GM19193 (cell line): ENCODE results near the gene CORIN.

Experiments used
- POLR2A ChIP-seq: IDR thresholded peaks from 4 replicates; pipeline ENCODE4 v1.6.1; 2011; ENCODE audit not compliant: insufficient read depth, insufficient read length; ENCODE audit errors: extremely low read depth

The CORIN gene

DNA sequence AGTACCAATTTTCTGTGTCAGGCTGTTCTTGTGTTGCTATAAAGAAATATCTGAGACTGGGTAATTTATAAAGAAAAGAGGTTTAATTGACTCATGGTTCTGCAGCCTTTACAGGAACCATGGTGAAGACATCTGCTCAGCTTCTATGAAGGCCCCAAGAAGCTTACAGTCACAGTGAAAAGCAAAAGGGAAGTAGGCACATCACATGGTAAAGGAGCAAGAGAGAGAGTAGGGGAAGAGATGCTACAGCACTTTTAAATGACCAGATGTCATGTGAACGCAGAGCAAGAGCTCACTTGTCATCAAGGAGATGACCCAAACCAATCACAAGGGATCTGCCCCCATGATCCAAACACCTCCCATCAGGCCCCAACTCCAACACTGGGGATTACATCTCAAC lies 178.5 kb downstream of the CORIN start:
- no peak for TF ChIP-seq POLR2A

DNA sequence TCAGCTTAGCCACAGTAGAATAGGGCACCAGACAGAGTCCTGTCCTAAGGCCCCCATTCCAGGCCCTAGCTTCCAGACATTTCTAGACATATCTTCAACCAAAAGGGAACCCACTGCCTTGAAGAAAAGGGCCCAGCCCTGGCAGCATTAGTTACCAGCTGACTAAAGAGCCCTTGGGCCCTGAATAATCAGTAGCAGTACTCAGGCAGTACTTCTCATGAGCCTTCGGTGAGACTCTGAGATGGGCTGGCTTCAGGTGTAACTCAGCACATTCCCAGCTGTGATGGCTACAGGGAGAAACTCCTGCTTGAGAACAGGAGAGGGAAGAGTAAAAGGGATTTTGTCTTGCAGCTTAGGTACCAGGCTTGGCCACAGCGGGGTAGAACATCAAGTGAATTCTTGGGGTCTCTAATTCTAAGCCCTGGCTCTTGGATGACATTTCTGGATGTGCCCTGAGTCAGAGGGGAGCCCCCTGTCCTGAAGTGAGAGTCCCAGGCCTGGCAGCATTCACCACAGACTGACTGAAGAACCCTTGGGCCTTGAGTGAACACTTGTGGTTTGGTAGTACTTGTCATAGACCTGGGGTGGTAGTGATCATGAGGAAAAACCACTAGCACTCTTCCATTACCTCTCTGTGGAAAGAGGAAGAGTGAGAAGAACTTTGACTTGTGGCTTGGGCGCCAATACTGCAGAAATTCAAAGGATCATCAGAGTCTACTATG lies 182.7 kb downstream of the CORIN start:
- no peak for TF ChIP-seq POLR2A

- no peak for TF ChIP-seq POLR2A
Observed at GRCh38 chr4:47652092-47652491, 185.8 kb downstream of the CORIN start.

- TF ChIP-seq POLR2A = no peak
Observed at GRCh38 chr4:47651231-47651630, 186.6 kb downstream of the CORIN start.

DNA sequence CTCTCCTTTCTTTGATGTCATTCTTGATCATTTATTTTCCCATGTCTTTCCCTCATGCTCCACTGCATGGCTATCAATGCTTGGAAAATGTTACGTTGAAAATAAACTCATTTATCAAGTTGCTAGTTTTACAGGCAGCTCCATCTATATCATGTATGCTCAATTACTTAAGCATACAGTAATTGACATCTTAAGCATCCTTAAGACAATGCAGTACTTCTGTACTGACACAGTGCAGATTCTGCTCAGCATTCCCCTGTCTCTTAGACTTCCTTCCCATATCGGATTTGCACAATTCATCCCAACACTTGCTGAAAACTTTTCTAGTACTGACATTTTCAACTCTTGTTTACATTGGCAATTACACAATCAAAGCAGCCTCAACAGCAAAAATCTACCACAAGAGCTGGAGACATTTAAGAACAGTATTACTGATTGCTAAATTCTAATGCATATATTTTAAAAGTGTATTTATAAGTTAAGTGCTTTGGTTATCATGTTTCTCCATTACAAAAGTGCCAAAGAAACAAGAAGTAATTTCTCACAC lies 187.2 kb downstream of the CORIN start:
- TF ChIP-seq POLR2A = no peak

GRCh38 chr4:47647544-47647943 lies 190.3 kb downstream of the CORIN start:
- TF ChIP-seq POLR2A = no peak

GRCh38 chr4:47647029-47647428 lies 190.8 kb downstream of the CORIN start:
- TF ChIP-seq POLR2A = no peak

GRCh38 chr4:47646372-47646771 lies 191.5 kb downstream of the CORIN start:
- TF ChIP-seq POLR2A = no peak

DNA sequence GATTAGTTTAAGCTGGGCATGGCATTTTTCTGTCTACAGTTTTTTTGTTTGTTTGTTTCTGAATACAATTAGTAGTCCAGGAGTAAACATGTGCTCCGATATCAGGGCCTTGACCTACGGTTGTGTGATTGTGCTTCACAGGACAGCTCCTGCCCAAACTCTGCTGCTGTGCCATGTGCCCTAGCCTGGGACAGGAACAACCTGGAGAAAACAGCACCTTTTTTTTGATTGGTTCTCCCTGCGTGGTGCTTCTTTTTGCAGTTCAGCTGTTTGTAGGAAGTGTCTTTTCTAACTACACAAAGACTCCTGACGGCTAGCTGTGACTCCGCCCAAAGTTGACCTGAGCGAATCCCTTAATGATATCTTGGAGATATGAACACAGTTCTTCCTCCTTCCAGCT lies 194.0 kb downstream of the CORIN start:
- TF ChIP-seq POLR2A = no peak

- TF ChIP-seq POLR2A = no peak
Observed at GRCh38 chr4:47642985-47643760, 194.7 kb downstream of the CORIN start.

GRCh38 chr4:47642191-47642830 lies 195.6 kb downstream of the CORIN start:
- TF ChIP-seq POLR2A = no peak

DNA sequence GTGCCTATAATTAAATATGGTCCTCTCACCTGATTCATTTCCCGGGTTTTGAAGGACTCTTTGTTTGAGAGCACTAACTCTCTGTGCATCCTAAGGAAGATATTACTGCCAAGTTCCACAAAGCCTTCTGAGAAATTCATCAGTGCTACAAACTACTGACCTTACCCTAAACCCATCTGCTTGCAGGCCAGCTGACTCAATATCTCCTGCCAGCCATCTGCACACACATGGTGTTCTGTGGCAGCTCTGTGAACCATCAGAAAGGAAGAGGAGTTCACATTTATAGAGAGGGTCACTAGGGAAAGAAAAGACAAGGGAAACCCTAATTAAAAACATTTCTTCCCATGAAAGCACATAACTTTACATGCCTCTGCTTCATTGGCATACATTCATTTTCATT lies 196.1 kb downstream of the CORIN start:
- TF ChIP-seq POLR2A = no peak

DNA sequence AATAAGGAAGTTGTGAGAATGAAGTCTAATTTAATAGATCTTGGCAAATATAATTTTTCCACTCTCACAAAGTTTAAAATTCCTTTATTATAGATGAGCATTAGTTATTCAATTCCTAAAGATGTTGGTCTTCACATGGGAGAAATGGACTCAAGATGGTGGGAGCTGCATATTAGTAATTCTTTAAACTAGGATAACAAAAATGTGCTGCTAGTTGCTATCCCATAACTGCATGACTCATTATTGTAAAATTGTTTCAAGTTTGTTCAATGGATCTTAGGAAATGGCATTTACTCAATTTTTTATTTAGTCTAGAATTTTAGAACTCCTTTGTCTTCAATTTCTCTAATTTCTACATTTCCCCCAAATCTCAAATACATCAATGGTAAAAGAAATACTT lies 197.0 kb downstream of the CORIN start:
- no peak for TF ChIP-seq POLR2A

GRCh38 chr4:47639531-47639930 lies 198.3 kb downstream of the CORIN start:
- TF ChIP-seq POLR2A = no peak

DNA sequence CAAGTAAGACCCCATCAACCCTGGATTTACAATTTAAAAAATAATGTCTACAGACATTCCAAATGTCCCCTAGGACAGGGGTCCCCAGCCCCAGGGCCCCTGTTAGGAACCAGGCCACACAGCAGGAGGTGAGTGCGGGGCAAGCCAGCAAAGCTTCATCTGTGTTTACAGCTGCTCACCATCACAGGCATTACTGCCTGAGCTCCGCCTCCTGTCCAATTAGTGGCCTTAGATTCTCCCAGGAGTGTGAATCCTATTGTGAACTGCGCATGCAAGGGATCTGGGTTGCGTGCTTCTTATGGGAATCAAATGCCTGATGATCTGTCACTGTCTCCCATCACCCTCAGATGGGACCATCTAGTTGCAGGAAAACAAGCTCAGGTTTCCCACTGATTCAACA lies 206.7 kb downstream of the CORIN start:
- TF ChIP-seq POLR2A = no peak
